Stimulated activated CD8-positive, alpha-beta memory T cell treated with anti-CD3 and anti-CD28 coated beads, Interleukin-2, amount 100 ng/mL, for 48 hours (primary cell): Measurements from ENCODE around the gene ROM1.

Experiments used
- DNase-seq, 2 donors: peaks; one replicate each; pipeline ENCODE4 v3.0.0-alpha.2; 2020; ENCODE audit warnings: low read depth in 2 of 2

ROM1 gene

GRCh38 chr11:62588966-62589637 lies 24.0 kb upstream of the ROM1 start:
- no peak for DNase-seq

GRCh38 chr11:62591448-62592145 lies 21.5 kb upstream of the ROM1 start, which contains the start of gene TUT1:
TUT1 (minus strand) TSS chr11:62591523; CDS start chr11:62591485, 38 bp downstream.
- peak; percentile 86 to 88 for DNase-seq

- DNase-seq, result no peak
Observed at GRCh38 chr11:62592146-62592815, 20.8 kb upstream of the ROM1 start.

GRCh38 chr11:62592989-62593421 lies 20.1 kb upstream of the ROM1 start:
- no peak for DNase-seq

GRCh38 chr11:62593434-62594044 lies 19.5 kb upstream of the ROM1 start:
- peak; percentile 64 to 72 for DNase-seq

- no peak for DNase-seq
Observed at GRCh38 chr11:62595124-62595523, 17.9 kb upstream of the ROM1 start.

GRCh38 chr11:62599069-62599696 lies 13.9 kb upstream of the ROM1 start:
- peak; percentile 92 for DNase-seq

GRCh38 chr11:62599901-62600300 lies 13.2 kb upstream of the ROM1 start:
- DNase-seq, result no peak

GRCh38 chr11:62600367-62601121 lies 12.5 kb upstream of the ROM1 start:
- DNase-seq, result no peak

GRCh38 chr11:62601122-62601371 lies 12.0 kb upstream of the ROM1 start:
- peak; percentile 27 to 32 for DNase-seq

- DNase-seq, result peak; percentile 96 to 100
Observed at GRCh38 chr11:62601372-62602140, 11.5 kb upstream of the ROM1 start, which contains the start of gene MTA2. MTA2 (minus strand) TSS chr11:62601865; CDS start chr11:62601450, 415 bp downstream.

- DNase-seq, result peak in 1 of 2 donors; percentile 34
Observed at GRCh38 chr11:62602141-62603071, 10.7 kb upstream of the ROM1 start.

- no peak for DNase-seq
Observed at GRCh38 chr11:62603072-62603408, 10.0 kb upstream of the ROM1 start.

GRCh38 chr11:62603776-62604299 lies 9.2 kb upstream of the ROM1 start:
- DNase-seq, result no peak

GRCh38 chr11:62604460-62605120 lies 8.5 kb upstream of the ROM1 start:
- DNase-seq, result no peak

GRCh38 chr11:62605467-62605866 lies 7.6 kb upstream of the ROM1 start:
- DNase-seq, result no peak

- DNase-seq, result no peak
Observed at GRCh38 chr11:62605902-62606301, 7.2 kb upstream of the ROM1 start.

GRCh38 chr11:62607714-62608113 lies 5.3 kb upstream of the ROM1 start:
- no peak for DNase-seq

- no peak for DNase-seq
Observed at GRCh38 chr11:62608776-62609175, 4.3 kb upstream of the ROM1 start.
